Fibroblast of lung (primary cell): ENCODE measurements around the gene NKX2-1.
A peak's percentile ranks its signal among the peaks of the same experiment; 100 is the strongest.

Experiments
- CTCF ChIP-seq, 2 donors: IDR thresholded peaks in 1 of 2; conservative IDR thresholded peaks in 1 of 2; 1 replicate in 1 of 2; 2 replicates in 1 of 2; pipeline ENCODE4 v1.5.1; 2011 to 2012; ENCODE audit warnings: low read length in 2 of 2, control low read depth in 1 of 2, inconsistent platforms in 1 of 2, low read depth in 1 of 2, mild to moderate bottlenecking in 1 of 2
- EZH2 ChIP-seq: IDR thresholded peaks from 2 replicates; pipeline ENCODE4 v1.5.1; 2012; ENCODE audit warnings: low read length, control low read depth, mild to moderate bottlenecking; ENCODE audit errors: missing control alignments

DNA sequence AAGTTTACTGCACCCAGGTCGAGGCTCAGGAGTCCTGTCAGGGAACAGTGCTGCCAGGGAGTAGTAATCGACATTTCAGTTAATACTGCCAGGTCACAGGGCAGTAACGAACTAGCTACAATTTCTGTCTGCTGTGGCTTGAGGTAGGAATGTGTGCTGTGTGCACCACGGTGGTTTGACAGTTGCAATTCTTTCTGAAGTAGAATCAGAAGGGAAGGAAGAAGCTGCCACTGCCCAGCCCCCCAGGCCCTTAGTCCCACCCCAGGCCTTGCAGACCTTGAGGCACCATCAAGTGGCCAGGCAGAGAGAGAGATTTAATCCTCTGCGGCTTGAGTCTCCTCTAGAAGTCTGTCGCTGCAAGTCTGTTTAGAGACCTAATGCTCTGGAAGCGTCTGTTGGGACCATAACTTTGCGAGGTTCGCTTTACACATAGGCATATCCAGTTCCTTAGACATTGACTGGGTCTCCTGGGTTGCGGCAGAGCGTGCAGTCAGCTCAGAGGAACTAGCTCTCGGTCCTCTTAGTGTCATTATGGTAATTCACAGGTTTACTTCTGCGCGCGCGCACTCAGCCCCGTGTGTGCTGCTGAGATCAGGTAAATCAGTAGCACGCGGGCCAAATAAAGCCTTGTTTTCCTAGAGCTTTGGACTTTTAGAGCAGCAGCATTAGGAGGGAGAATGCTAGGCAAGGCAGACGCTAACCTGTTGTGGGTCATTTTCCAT, 9.8 kb downstream of the NKX2-1 start:
- no peak for TF ChIP-seq CTCF (conservative IDR thresholded peaks at IDR 0.05 in 1 of 2, IDR thresholded peaks at IDR 0.05 in 1 of 2; ENCODE audit: low read depth in 1 of 2, low read length in 2 of 2)
- TF ChIP-seq EZH2 = peak; percentile 21
